Stimulated activated naive CD4-positive, alpha-beta T cell (primary cell): ENCODE results near the gene EMID1.

Source experiments
- DNase-seq, 6 experiments: peaks; one replicate each; lab custom pipeline; 2025; lab: John Stamatoyannopoulos, UW

Gene EMID1

GRCh38 chr22:29292379-29292778 lies 86.7 kb downstream of the EMID1 start:
- DNase-seq = no peak

- DNase-seq = no peak
Measured at GRCh38 chr22:29298641-29299040, 92.9 kb downstream of the EMID1 start.

GRCh38 chr22:29299136-29299900 lies 93.6 kb downstream of the EMID1 start:
- no peak for DNase-seq

GRCh38 chr22:29300467-29300806 lies 94.7 kb downstream of the EMID1 start:
- no peak for DNase-seq

DNA sequence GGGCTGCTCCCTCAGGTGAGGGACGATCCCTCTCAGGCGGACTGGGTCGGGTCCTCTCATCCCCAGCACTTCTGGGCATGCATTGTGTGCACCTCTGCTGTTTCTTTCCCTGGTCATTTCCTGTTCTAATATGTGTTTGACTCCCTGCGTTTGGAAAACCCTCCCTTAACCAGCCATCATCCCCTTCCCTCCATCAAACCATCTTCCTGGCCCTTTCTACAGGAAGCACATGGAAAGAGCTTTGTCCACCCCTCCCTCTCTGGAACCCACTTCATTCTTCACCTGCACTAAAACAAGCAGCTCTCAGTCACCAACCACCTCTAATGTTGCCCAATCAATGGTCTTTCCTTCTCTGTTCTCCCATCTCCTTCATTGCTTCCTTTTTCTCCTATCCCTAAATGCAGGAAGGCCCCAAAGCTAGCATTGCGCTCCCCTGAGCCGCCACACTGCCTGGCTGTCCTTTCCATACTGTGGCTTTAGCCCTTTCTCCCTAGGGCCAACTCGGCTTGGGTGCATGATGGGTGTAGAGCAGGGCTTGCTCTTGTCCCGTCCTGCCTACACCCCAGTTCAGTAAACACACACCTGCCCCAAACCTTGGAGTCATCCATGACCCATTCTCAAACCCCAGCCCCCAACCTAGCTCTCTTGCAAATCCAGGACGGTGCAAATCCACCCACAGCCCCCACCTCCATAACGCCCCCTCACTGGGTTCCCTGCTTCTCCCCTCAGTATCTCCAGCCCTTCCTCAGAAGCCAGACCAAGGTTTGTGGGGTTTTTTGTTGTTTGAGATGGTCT lies 95.3 kb downstream of the EMID1 start:
- no peak for DNase-seq

DNA sequence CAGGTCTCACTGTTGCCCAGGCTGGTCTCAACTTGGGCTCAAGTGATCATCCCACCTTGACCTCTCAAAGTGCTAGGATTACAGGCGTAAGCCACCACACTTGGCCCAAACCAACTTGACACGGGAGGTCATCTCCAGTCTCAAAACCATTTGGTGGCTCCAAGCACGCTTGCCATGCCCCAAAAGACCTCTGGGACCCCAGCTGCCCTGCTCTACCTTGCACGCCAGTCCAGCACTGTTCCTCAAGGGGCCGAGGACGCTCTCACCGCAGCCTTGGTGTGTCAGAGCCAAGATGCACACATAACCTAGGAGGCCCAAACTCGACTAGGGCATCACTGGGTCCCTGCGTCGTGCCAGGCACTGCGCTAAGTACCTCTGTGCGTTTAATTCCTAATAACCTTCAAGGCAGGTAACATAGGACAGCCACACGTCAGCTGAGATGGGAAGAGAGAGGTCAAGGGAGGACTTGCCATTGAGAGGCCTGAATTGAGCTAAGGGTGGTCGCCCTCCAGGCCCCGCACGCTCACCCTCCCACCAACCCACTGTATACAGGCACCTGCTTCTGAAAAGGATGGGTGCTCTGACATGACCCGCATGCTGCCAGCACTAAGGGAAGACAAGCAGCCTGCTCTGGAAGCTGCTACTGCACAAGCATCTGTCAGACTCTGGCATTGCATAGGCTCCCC lies 96.2 kb downstream of the EMID1 start:
- DNase-seq = no peak

DNA sequence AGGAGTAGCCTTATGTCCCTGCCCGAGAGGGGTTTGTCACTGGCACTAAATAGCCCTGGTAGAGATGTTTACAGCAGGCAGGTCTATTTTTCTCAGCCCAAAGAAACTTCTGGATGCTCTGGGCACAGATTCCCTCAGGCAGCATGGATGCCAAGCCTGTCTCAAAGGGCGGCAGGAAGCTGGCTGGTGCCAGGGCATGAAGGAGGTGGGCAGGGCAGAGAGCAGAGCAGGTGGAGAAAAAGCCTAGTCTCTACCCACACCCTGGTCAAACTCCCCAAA lies 96.6 kb downstream of the EMID1 start:
- no peak for DNase-seq

GRCh38 chr22:29302681-29303465 lies 97.2 kb downstream of the EMID1 start:
- DNase-seq = no peak

DNA sequence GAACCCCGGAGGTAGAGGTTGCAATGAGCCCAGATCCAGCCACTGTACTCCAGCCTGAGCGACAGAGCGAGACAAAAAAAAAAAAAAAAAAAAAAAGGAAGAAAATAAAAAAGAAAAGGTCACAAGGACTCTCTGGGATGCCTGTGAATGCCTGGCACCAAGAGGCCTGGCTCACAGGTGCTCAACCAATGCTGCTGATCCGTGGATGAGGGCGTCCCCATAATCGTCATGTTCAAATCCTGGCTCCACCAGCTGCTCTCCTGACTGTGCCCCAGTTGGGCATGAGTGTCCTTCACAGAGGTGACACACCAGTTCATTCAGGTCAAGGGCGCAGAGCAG lies 100.1 kb downstream of the EMID1 start:
- no peak for DNase-seq

- DNase-seq = peak in 2 of 6 experiments; percentile 20 to 37
Measured at GRCh38 chr22:29306175-29306834, 100.6 kb downstream of the EMID1 start, which contains the start of gene GAS2L1. TSS of gene GAS2L1 (plus strand) at chr22:29306650. CDS start at chr22:29308106, 1,456 bp downstream.

DNA sequence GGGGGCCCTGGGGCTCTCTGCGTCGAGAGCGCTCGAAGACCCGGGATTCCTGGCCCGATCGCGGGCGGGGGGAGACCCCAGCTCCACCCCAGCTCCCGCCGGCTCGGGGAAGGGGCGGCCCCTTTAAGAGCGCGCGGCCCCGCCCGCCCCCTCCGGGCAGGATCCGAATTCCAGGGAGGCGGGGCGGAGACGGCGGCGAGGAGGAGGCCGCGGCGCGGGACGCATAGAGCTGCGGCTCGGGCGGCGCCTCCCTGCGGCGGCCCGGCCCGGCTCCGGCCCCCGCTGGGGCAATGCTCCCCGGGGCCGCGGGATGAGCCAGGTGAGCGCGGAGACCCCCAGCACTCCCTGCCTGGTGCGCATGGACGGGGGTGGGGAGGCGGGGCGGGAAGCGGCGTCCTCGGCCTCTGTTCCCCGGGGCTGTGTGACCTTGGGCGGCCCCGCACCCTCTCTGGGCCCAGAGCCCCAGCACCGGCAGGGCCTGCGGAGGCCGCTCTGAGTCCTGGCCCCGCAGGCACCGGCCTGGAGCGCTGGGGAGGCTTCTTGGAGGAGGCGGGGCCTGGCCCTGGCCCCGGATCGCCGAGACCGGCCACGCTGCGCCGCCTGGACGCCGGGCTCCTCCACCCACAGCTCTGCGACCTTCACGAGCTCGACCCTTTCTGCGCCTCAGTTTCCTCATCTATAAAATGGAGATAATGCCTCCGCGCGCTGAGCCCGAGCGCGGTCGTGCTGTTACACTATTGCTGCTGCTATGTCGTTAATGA lies 101.3 kb downstream of the EMID1 start:
- DNase-seq = peak in 2 of 6 experiments; percentile 19 to 20

- DNase-seq = no peak
Measured at GRCh38 chr22:29307596-29308147, 102.0 kb downstream of the EMID1 start.

DNA sequence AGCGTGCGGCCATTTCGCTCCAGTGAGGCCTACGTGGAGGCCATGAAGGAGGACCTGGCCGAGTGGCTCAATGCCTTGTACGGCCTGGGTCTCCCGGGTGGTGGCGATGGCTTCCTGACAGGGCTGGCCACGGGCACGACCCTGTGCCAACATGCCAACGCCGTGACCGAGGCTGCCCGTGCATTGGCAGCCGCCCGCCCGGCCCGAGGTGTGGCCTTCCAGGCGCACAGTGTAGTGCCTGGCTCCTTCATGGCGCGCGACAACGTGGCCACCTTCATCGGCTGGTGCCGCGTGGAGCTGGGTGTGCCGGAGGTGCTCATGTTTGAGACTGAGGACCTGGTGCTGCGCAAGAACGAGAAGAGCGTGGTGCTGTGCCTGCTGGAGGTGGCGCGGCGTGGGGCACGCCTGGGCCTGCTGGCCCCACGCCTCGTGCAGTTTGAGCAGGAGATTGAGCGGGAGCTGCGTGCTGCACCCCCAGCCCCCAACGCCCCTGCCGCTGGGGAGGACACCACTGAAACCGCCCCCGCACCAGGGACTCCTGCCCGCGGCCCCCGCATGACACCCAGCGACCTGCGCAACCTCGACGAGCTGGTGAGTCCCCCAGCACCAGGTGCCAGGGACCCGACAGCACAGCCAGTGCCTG lies 102.6 kb downstream of the EMID1 start:
- no peak for DNase-seq

DNA sequence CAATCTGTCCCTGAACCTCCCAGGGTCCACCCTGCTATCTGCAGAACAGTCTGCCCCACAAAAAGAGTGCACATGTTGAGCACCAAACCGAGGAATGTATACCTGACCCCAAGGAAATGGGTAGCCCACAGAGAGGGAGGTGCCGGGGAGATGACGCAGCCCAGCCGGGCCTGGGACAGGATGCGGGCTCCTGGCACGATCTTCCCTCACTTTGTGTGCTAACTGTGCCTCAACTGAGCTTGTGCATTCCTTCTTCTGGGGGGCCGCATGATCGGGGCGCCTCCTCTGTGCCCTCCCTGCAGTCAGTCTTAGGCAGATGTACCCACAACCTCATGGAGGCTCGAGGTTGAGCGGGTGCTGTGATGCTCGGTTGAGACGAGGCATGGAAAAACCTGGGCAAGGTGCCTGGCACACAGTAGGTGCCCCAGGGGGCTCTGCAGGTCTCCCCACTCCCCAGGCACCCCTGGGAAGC lies 103.1 kb downstream of the EMID1 start:
- DNase-seq = no peak
